ENCODE measurements around the gene EGR2. TPM values are rescaled to one million over a fixed set of nuclear protein-coding genes. Genes with fewer than 3 reads are reported as not detected.

Gene EGR2
- total RNA-seq, 1 donor from 2014 or later: 3.7 TPM

- Histone ChIP-seq H3K4me1 (ENCODE audit: control insufficient read depth in 3 of 3, insufficient read depth in 3 of 3, low read length in 3 of 3) (peaks cover 25 to 39% (median 26%) of the 10 kb centered on the region in 3 donors), H3K9ac (ENCODE audit: low read depth in 1 of 3, low read length in 3 of 3) (no peak overlapping the region), H3K27ac (ENCODE audit: low read depth, low read length) (no peak overlapping the region), H3K27me3 (ENCODE audit: control insufficient read depth in 3 of 3, insufficient read depth in 3 of 3, low read length in 3 of 3) (peaks cover 22 to 23% (median 22%) of the 10 kb centered on the region in 3 donors), H3K9me3 (ENCODE audit: control insufficient read depth in 3 of 3, low read length in 3 of 3) (no peaks in the 10 kb centered on the region), H3K4me3 (ENCODE audit: low read length in 3 of 3) (no peak overlapping the region), H3K36me3 (ENCODE audit: control insufficient read depth in 3 of 3, insufficient read depth in 3 of 3, low read length in 3 of 3) (no peaks in the 10 kb centered on the region)
These were observed 3.3 kb downstream of the EGR2 start for GRCh38 chr10:62812672-62813439.

- no peak overlapping the region for H3K4me3 ChIP-seq (ENCODE audit: low read length in 3 of 3)
- peaks cover 19 to 35% (median 33%) of the 10 kb centered on the region in 3 donors for H3K4me1 ChIP-seq (ENCODE audit: control insufficient read depth in 3 of 3, insufficient read depth in 3 of 3, low read length in 3 of 3)
- peaks cover 22 to 23% (median 22%) of the 10 kb centered on the region in 3 donors for H3K27me3 ChIP-seq (ENCODE audit: control insufficient read depth in 3 of 3, insufficient read depth in 3 of 3, low read length in 3 of 3)
- no peak overlapping the region for H3K27ac ChIP-seq (ENCODE audit: low read depth, low read length)
- no peaks in the 10 kb centered on the region for H3K9me3 ChIP-seq (ENCODE audit: control insufficient read depth in 3 of 3, low read length in 3 of 3)
- no peaks in the 10 kb centered on the region for H3K36me3 ChIP-seq (ENCODE audit: control insufficient read depth in 3 of 3, insufficient read depth in 3 of 3, low read length in 3 of 3)
- no peak overlapping the region for H3K9ac ChIP-seq (ENCODE audit: low read depth in 1 of 3, low read length in 3 of 3)
These were observed 4.8 kb downstream of the EGR2 start for GRCh38 chr10:62811159-62811875.

GRCh38 chr10:62810156-62810902 lies 5.8 kb downstream of the EGR2 start:
- peaks cover 18 to 32% (median 32%) of the 10 kb centered on the region in 3 donors for H3K4me1 ChIP-seq (ENCODE audit: control insufficient read depth in 3 of 3, insufficient read depth in 3 of 3, low read length in 3 of 3)
- H3K4me3 ChIP-seq (ENCODE audit: low read length in 3 of 3): no peak overlapping the region
- no peak overlapping the region for H3K9ac ChIP-seq (ENCODE audit: low read depth in 1 of 3, low read length in 3 of 3)

GRCh38 chr10:62806251-62806650 lies 9.9 kb downstream of the EGR2 start:
- no peaks in the 10 kb centered on the region for H3K9me3 ChIP-seq (ENCODE audit: control insufficient read depth in 3 of 3, low read length in 3 of 3)
- H3K4me3 ChIP-seq (ENCODE audit: low read length in 3 of 3): peak overlapping the region; percentile 92 to 98 (median 92)
- H3K36me3 ChIP-seq (ENCODE audit: control insufficient read depth in 3 of 3, insufficient read depth in 3 of 3, low read length in 3 of 3): no peaks in the 10 kb centered on the region
- peak overlapping the region in 1 of 3 donors; percentile 57 for H3K9ac ChIP-seq (ENCODE audit: low read depth in 1 of 3, low read length in 3 of 3)
- no peaks in the 10 kb centered on the region for H3K27me3 ChIP-seq (ENCODE audit: control insufficient read depth in 3 of 3, insufficient read depth in 3 of 3, low read length in 3 of 3)
- H3K4me1 ChIP-seq (ENCODE audit: control insufficient read depth in 3 of 3, insufficient read depth in 3 of 3, low read length in 3 of 3): peaks cover 11 to 33% (median 30%) of the 10 kb centered on the region in 3 donors
- no peak overlapping the region for H3K27ac ChIP-seq (ENCODE audit: low read depth, low read length)

More at GRCh38 chr10:62810156-62810902, 5.8 kb downstream of the EGR2 start:
- no peak overlapping the region for H3K27ac ChIP-seq (ENCODE audit: low read depth, low read length)
- H3K36me3 ChIP-seq (ENCODE audit: control insufficient read depth in 3 of 3, insufficient read depth in 3 of 3, low read length in 3 of 3): no peaks in the 10 kb centered on the region
- H3K9me3 ChIP-seq (ENCODE audit: control insufficient read depth in 3 of 3, low read length in 3 of 3): no peaks in the 10 kb centered on the region
- H3K27me3 ChIP-seq (ENCODE audit: control insufficient read depth in 3 of 3, insufficient read depth in 3 of 3, low read length in 3 of 3): peaks cover 15 to 18% (median 16%) of the 10 kb centered on the region in 3 donors

GRCh38 chr10:62805231-62806099 lies 10.7 kb downstream of the EGR2 start:
- no peaks in the 10 kb centered on the region for H3K36me3 ChIP-seq (ENCODE audit: control insufficient read depth in 3 of 3, insufficient read depth in 3 of 3, low read length in 3 of 3)
- H3K4me1 ChIP-seq (ENCODE audit: control insufficient read depth in 3 of 3, insufficient read depth in 3 of 3, low read length in 3 of 3): peaks cover 11 to 33% (median 30%) of the 10 kb centered on the region in 3 donors
- peaks cover 0 to 5% (median 3%) of the 10 kb centered on the region in 3 donors for H3K27me3 ChIP-seq (ENCODE audit: control insufficient read depth in 3 of 3, insufficient read depth in 3 of 3, low read length in 3 of 3)
- H3K9me3 ChIP-seq (ENCODE audit: control insufficient read depth in 3 of 3, low read length in 3 of 3): no peaks in the 10 kb centered on the region
- H3K4me3 ChIP-seq (ENCODE audit: low read length in 3 of 3): peak overlapping the region; percentile 92 to 98 (median 92)
- H3K27ac ChIP-seq (ENCODE audit: low read depth, low read length): peak overlapping the region; percentile 96
- peak overlapping the region; percentile 91 to 98 (median 93) for H3K9ac ChIP-seq (ENCODE audit: low read depth in 1 of 3, low read length in 3 of 3)

GRCh38 chr10:62804356-62805230 lies 11.6 kb downstream of the EGR2 start, which contains the start of gene ADO:
Gene ADO (plus strand): TSS chr10:62804720. CDS start chr10:62805060, 340 bp downstream.
- Histone ChIP-seq H3K27ac (ENCODE audit: low read depth, low read length) (peak within 1 kb of the TSS; percentile 96), H3K4me3 (ENCODE audit: low read length in 3 of 3) (peak within 1 kb of the TSS; percentile 92 to 98 (median 92)), H3K36me3 (ENCODE audit: control insufficient read depth in 3 of 3, insufficient read depth in 3 of 3, low read length in 3 of 3) (no peaks in the 10 kb centered on the region), H3K9me3 (ENCODE audit: control insufficient read depth in 3 of 3, low read length in 3 of 3) (no peaks in the 10 kb centered on the region), H3K27me3 (ENCODE audit: control insufficient read depth in 3 of 3, insufficient read depth in 3 of 3, low read length in 3 of 3) (peaks cover 0 to 7% (median 3%) of the 10 kb centered on the region in 3 donors), H3K9ac (ENCODE audit: low read depth in 1 of 3, low read length in 3 of 3) (peak within 1 kb of the TSS; percentile 91 to 98 (median 93)), H3K4me1 (ENCODE audit: control insufficient read depth in 3 of 3, insufficient read depth in 3 of 3, low read length in 3 of 3) (peaks cover 11 to 33% (median 30%) of the 10 kb centered on the region in 3 donors)

- no peaks in the 10 kb centered on the region for H3K36me3 ChIP-seq (ENCODE audit: control insufficient read depth in 3 of 3, insufficient read depth in 3 of 3, low read length in 3 of 3)
- H3K27ac ChIP-seq (ENCODE audit: low read depth, low read length): peak overlapping the region; percentile 96
- peak overlapping the region; percentile 91 to 98 (median 93) for H3K9ac ChIP-seq (ENCODE audit: low read depth in 1 of 3, low read length in 3 of 3)
- peaks cover 11 to 33% (median 30%) of the 10 kb centered on the region in 3 donors for H3K4me1 ChIP-seq (ENCODE audit: control insufficient read depth in 3 of 3, insufficient read depth in 3 of 3, low read length in 3 of 3)
- H3K4me3 ChIP-seq (ENCODE audit: low read length in 3 of 3): peak overlapping the region; percentile 92 to 98 (median 92)
- peaks cover 0 to 7% (median 3%) of the 10 kb centered on the region in 3 donors for H3K27me3 ChIP-seq (ENCODE audit: control insufficient read depth in 3 of 3, insufficient read depth in 3 of 3, low read length in 3 of 3)
- H3K9me3 ChIP-seq (ENCODE audit: control insufficient read depth in 3 of 3, low read length in 3 of 3): no peaks in the 10 kb centered on the region
These were observed 12.3 kb downstream of the EGR2 start for GRCh38 chr10:62803724-62804355.

GRCh38 chr10:62801871-62802270 lies 14.3 kb downstream of the EGR2 start:
- peaks cover 8 to 20% (median 18%) of the 10 kb centered on the region in 3 donors for H3K4me1 ChIP-seq (ENCODE audit: control insufficient read depth in 3 of 3, insufficient read depth in 3 of 3, low read length in 3 of 3)
- H3K4me3 ChIP-seq (ENCODE audit: low read length in 3 of 3): no peak overlapping the region
- H3K27ac ChIP-seq (ENCODE audit: low read depth, low read length): no peak overlapping the region
- no peak overlapping the region for H3K9ac ChIP-seq (ENCODE audit: low read depth in 1 of 3, low read length in 3 of 3)
- peaks cover 0 to 10% (median 8%) of the 10 kb centered on the region in 3 donors for H3K27me3 ChIP-seq (ENCODE audit: control insufficient read depth in 3 of 3, insufficient read depth in 3 of 3, low read length in 3 of 3)
- no peaks in the 10 kb centered on the region for H3K9me3 ChIP-seq (ENCODE audit: control insufficient read depth in 3 of 3, low read length in 3 of 3)
- no peaks in the 10 kb centered on the region for H3K36me3 ChIP-seq (ENCODE audit: control insufficient read depth in 3 of 3, insufficient read depth in 3 of 3, low read length in 3 of 3)

Data from skeletal muscle tissue (tissue), 4 donors.